Measurements from ENCODE around the gene SPATA33.

- no peak for TF ChIP-seq CTCF (IDR thresholded peaks at IDR 0.05)
- TF ChIP-seq ZFX (IDR thresholded peaks at IDR 0.05; ENCODE audit: borderline replicate concordance), result no peak
Observed at GRCh38 chr16:89705006-89705405, 47.4 kb downstream of the SPATA33 start.

Data from 22Rv1 (cell line).